KMS-11 (cell line): ENCODE data around the gene TEKT3.

Experiments used
- H2AFZ ChIP-seq: fragments of 200-600 bp; sonication (generic); 2 replicates; pipeline ENCODE4 v1.6.1; 2016; ENCODE audit warnings: antibody characterized with exemption, mixed run types, low read depth
- H3K27ac ChIP-seq: fragments of 200-600 bp; sonication (generic); 2 replicates; pipeline ENCODE4 v1.6.1; 2016; ENCODE audit warnings: mild to moderate bottlenecking, mixed run types
- H3K27me3 ChIP-seq: fragments of 200-600 bp; sonication (generic); 2 replicates; pipeline ENCODE4 v1.6.1; 2017; ENCODE audit warnings: mild to moderate bottlenecking, low read depth, mixed run types, moderate library complexity; ENCODE audit not compliant: insufficient read depth
- H3K36me3 ChIP-seq: fragments of 200-600 bp; sonication (generic); 2 replicates; pipeline ENCODE4 v1.6.1; 2017; ENCODE audit warnings: mild to moderate bottlenecking, mixed run types; ENCODE audit not compliant: insufficient read depth
- H3K4me1 ChIP-seq: fragments of 200-600 bp; sonication (generic); 2 replicates; pipeline ENCODE4 v1.6.1; 2016; ENCODE audit warnings: mild to moderate bottlenecking, low read depth, mixed run types; ENCODE audit not compliant: poor library complexity, severe bottlenecking
- H3K4me2 ChIP-seq: fragments of 200-600 bp; sonication (generic); 2 replicates; pipeline ENCODE4 v1.7.0; 2016; ENCODE audit warnings: mild to moderate bottlenecking, mixed run types
- H3K4me3 ChIP-seq: fragments of 200-600 bp; sonication (generic); IDR thresholded peaks from 2 replicates; pipeline ENCODE4 v1.6.1; 2017; ENCODE audit warnings: low read depth, low read length, mixed read lengths; ENCODE audit not compliant: insufficient read depth
- H3K79me2 ChIP-seq: fragments of 200-600 bp; sonication (generic); 2 replicates; pipeline ENCODE4 v1.6.1; 2016; ENCODE audit warnings: low read depth, mixed run types; ENCODE audit not compliant: insufficient read depth
- H3K9ac ChIP-seq: fragments of 200-600 bp; sonication (generic); 2 replicates; pipeline ENCODE4 v1.6.1; 2016; ENCODE audit warnings: mild to moderate bottlenecking, mixed run types
- H4K20me1 ChIP-seq: fragments of 200-600 bp; sonication (generic); 2 replicates; pipeline ENCODE4 v1.6.1; 2016; ENCODE audit warnings: mild to moderate bottlenecking, mixed run types; ENCODE audit not compliant: insufficient read depth
- CTCF ChIP-seq: fragments of 200-600 bp; sonication (generic); conservative IDR thresholded peaks from 2 replicates; pipeline ENCODE4 v1.6.1; 2017; ENCODE audit warnings: low read depth, mild to moderate bottlenecking, antibody characterized with exemption, low read length, moderate library complexity, mixed read lengths

The TEKT3 gene

GRCh38 chr17:15384142-15384787, 42.9 kb upstream of the TEKT3 start:
- Histone ChIP-seq H2AFZ (no peak overlapping the region), H3K36me3 (no peaks in the 10 kb centered on the region), H3K27ac (no peak overlapping the region), H3K79me2 (no peaks in the 10 kb centered on the region), H3K4me1 (no peaks in the 10 kb centered on the region), H3K4me2 (no peak overlapping the region), H3K9ac (no peak overlapping the region), H3K4me3 (no peak overlapping the region), H4K20me1 (no peaks in the 10 kb centered on the region), H3K27me3 (no peaks in the 10 kb centered on the region)
- TF ChIP-seq CTCF, result no peak

- no peak overlapping the region for H3K4me2 ChIP-seq
- H3K27ac ChIP-seq, result no peak overlapping the region
- no peaks in the 10 kb centered on the region for H4K20me1 ChIP-seq
- no peak overlapping the region for H3K9ac ChIP-seq
- H3K79me2 ChIP-seq, result no peaks in the 10 kb centered on the region
- no peak for TF ChIP-seq CTCF
- no peaks in the 10 kb centered on the region for H3K36me3 ChIP-seq
- no peaks in the 10 kb centered on the region for H3K27me3 ChIP-seq
- H3K4me3 ChIP-seq, result no peak overlapping the region
- no peak overlapping the region for H2AFZ ChIP-seq
- no peaks in the 10 kb centered on the region for H3K4me1 ChIP-seq
Observed at GRCh38 chr17:15382914-15383313, 41.5 kb upstream of the TEKT3 start.

GRCh38 chr17:15381707-15382106, 40.3 kb upstream of the TEKT3 start:
- no peak for TF ChIP-seq CTCF
- Histone ChIP-seq H3K4me3 (no peak overlapping the region), H3K9ac (no peak overlapping the region), H3K36me3 (no peaks in the 10 kb centered on the region), H3K79me2 (no peaks in the 10 kb centered on the region), H4K20me1 (no peaks in the 10 kb centered on the region), H3K27me3 (no peaks in the 10 kb centered on the region), H3K4me2 (no peak overlapping the region), H3K27ac (no peak overlapping the region), H2AFZ (no peak overlapping the region), H3K4me1 (no peaks in the 10 kb centered on the region)

- no peak for TF ChIP-seq CTCF
- no peaks in the 10 kb centered on the region for H3K27me3 ChIP-seq
- H2AFZ ChIP-seq, result no peak overlapping the region
- H3K79me2 ChIP-seq, result no peaks in the 10 kb centered on the region
- H4K20me1 ChIP-seq, result no peaks in the 10 kb centered on the region
- H3K4me3 ChIP-seq, result no peak overlapping the region
- no peak overlapping the region for H3K27ac ChIP-seq
- no peaks in the 10 kb centered on the region for H3K36me3 ChIP-seq
- no peak overlapping the region for H3K4me2 ChIP-seq
- H3K4me1 ChIP-seq, result no peaks in the 10 kb centered on the region
- H3K9ac ChIP-seq, result no peak overlapping the region
Observed at GRCh38 chr17:15380446-15380845, 39.0 kb upstream of the TEKT3 start.
